Right atrium auricular region (tissue), 2 donors: ENCODE measurements around the gene PCK1. TPM values are rescaled to one million over a fixed set of nuclear protein-coding genes. Genes with fewer than 3 reads are reported as not detected.

ENCODE experiments used
- DNase-seq: peaks from one replicate; pipeline ENCODE4 v3.0.0-alpha.2; 2019; ENCODE audit warnings: low spot score
- H3K27ac ChIP-seq, 2 donors: fragments of 200-600 bp; sonication (generic); 1 replicate in 1 of 2; 2 replicates in 1 of 2; pipeline ENCODE4 v1.5.1; 2016 to 2019
- H3K27me3 ChIP-seq, 2 donors: fragments of 200-600 bp; sonication (generic); one replicate each; pipeline versions ENCODE4 v1.5.1 to v1.6.0; 2017 to 2019
- H3K36me3 ChIP-seq: fragments of 200-600 bp; sonication (generic); one replicate; pipeline ENCODE4 v1.5.1; 2016
- H3K4me1 ChIP-seq, 2 donors: fragments of 200-600 bp; sonication (generic); one replicate each; pipeline versions ENCODE4 v1.5.1 to v1.6.0; 2017 to 2019
- H3K4me3 ChIP-seq, 2 donors: fragments of 200-600 bp; sonication (generic); 1 replicate in 1 of 2; 2 replicates in 1 of 2; pipeline ENCODE4 v1.5.1; 2017 to 2019; ENCODE audit warnings: mild to moderate bottlenecking in 1 of 2, moderate library complexity in 1 of 2
- H3K9me3 ChIP-seq, 2 donors: fragments of 200-600 bp; sonication (generic); one replicate each; pipeline ENCODE4 v1.5.1; 2019
- CTCF ChIP-seq, 2 donors: fragments of 200-600 bp; sonication (generic); IDR thresholded peaks; one replicate each; pipeline ENCODE4 v1.5.1; 2019; ENCODE audit warnings: antibody characterized with exemption in 2 of 2
- total RNA-seq, 2 donors: library from RNA; depleted of rRNA; stranded (reverse); fragments of >200 nt; gene quantifications; one replicate each; pipeline ENCODE4 v1.1.0, GENCODE V29; 2016

PCK1 gene
- total RNA-seq, 2 donors from 2014 or later: 0.52 to 4.7 TPM

- no peaks in the 10 kb centered on the region for H3K27me3 ChIP-seq
- TF ChIP-seq CTCF (IDR thresholded peaks at IDR 0.05): no peak
- no peak overlapping the region for H3K4me3 ChIP-seq
- H3K27ac ChIP-seq: no peak overlapping the region
- no peak for DNase-seq
- H3K9me3 ChIP-seq: peaks cover 0 to 8% of the 10 kb centered on the region in 2 donors
- H3K36me3 ChIP-seq: no peaks in the 10 kb centered on the region
- peaks cover 0 to 8% of the 10 kb centered on the region in 2 donors for H3K4me1 ChIP-seq
These were observed 31.6 kb downstream of the PCK1 start for GRCh38 chr20:57592263-57593092.

- no peak for DNase-seq
- H3K27ac ChIP-seq: no peak overlapping the region
- no peak overlapping the region for H3K4me3 ChIP-seq
- no peaks in the 10 kb centered on the region for H3K36me3 ChIP-seq
- H3K27me3 ChIP-seq: no peaks in the 10 kb centered on the region
- peaks cover 0 to 8% of the 10 kb centered on the region in 2 donors for H3K4me1 ChIP-seq
- no peak for TF ChIP-seq CTCF (IDR thresholded peaks at IDR 0.05)
- no peaks in the 10 kb centered on the region for H3K9me3 ChIP-seq
These were observed 32.4 kb downstream of the PCK1 start for GRCh38 chr20:57593134-57593886.

DNA sequence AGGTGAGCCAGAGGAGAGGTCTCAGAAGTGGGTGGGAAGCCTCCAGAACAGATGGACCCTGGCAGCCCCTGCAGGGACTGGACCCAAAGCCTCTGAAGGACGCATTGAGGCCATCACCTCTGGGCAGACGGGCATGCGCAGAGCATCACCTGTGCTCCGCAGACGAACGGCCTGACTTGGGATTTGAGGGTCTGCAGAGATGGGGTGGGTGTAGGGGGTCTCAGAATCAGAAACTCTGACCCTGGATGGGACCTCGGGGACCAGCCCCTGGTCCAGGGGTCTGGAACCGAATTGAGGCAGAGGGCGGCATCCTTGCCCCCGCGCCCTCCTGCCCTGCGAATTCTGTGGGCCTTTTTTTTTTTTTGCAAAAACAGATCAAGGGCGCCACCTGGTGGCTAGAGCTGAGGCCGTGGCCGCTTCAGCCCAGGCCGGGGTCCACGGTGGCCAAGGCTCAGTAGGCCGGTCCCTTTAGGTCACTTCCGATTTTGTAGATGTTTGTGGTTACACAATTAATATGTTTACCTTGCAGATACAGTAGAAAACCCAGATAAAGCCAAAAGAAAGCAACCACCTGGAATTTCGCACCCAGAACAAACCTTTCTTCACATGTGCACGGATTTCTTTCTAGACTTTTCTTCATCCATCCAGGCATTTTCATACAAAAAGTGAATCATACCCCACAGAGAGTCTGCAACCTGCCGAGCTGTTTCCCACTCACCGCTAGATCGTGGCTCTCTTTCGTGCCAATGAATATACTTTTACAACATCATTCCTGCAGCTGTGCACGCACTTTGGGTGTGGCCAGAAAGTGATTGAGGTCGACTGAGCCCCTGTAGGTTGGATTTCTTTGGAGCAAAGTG is 33.4 kb downstream of the PCK1 start:
- DNase-seq: no peak

DNA sequence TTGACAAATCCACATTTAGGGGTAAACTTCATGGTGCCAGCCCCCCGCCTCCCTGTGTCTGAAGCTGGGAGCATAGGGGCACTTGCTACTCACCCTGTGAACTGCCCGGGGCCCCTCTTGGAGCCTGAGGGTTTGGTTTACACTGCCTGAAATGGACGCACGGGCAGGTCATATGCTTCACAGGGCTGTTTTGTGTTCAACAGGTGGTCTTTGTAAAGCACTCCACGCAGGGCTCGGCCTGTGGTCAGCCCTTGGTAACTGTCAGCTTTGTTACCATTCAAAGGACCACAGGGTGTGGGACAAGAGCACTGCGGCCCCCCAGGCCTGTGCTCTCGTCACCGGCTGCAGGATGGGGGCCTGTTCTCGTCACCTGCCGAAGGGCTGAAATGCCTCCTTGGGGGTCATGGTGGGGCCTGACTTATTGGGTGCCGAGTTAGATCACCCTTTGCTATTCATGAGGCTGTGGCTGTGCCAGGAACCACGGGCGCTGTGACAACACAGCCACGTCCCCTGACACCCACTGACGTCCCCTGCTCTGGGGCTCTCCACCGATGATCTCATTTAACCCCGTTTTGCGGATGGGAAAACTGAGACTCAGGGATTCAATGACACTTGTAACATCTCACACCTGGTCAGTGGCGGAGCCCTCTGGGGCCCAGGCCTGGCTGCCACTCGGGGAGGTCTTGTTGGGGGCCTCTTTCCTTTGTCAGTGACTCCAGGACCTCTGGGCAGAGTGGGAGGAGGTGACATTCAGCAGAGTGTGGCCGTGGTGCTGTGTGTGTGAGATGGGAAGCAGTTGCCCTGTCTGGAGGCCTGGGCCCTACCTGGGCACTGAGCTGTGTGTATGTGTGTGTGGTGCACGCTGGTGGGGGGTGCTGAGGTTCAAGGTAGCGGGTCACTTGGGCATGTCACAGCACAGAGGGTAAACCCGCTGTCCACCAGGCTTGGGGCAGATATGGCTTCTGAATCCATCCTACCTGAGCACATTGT is 34.4 kb downstream of the PCK1 start:
- H3K4me1 ChIP-seq: peaks cover 0 to 8% of the 10 kb centered on the region in 2 donors
- no peak for TF ChIP-seq CTCF (IDR thresholded peaks at IDR 0.05)
- no peak for DNase-seq
- no peaks in the 10 kb centered on the region for H3K27me3 ChIP-seq
- no peaks in the 10 kb centered on the region for H3K9me3 ChIP-seq
- no peak overlapping the region for H3K4me3 ChIP-seq
- no peak overlapping the region for H3K27ac ChIP-seq
- no peaks in the 10 kb centered on the region for H3K36me3 ChIP-seq

More for the DNA sequence above, 33.4 kb downstream of the PCK1 start:
- Histone ChIP-seq H3K9me3 (no peaks in the 10 kb centered on the region), H3K36me3 (no peaks in the 10 kb centered on the region), H3K4me3 (no peak overlapping the region), H3K27ac (no peak overlapping the region), H3K4me1 (peaks cover 0 to 8% of the 10 kb centered on the region in 2 donors), H3K27me3 (no peaks in the 10 kb centered on the region)
- TF ChIP-seq CTCF (IDR thresholded peaks at IDR 0.05): peak; percentile 69 to 93
